ENCODE data around the gene ZNF774.
"Not testable (repeated sequence)": the region's sequence is repeated elsewhere in the genome, so short reads cannot be mapped to it uniquely, and the experiment has no call there.

Gene ZNF774

GRCh38 chr15:90345857-90346256, 6.2 kb upstream of the ZNF774 start:
- DNase-seq (ENCODE audit: low read depth), result no peak

GRCh38 chr15:90347431-90348065, 4.5 kb upstream of the ZNF774 start:
- DNase-seq (ENCODE audit: low read depth), result not testable (repeated sequence)

- DNase-seq (ENCODE audit: low read depth), result no peak
Measured at GRCh38 chr15:90348456-90348855, 3.6 kb upstream of the ZNF774 start.

GRCh38 chr15:90349072-90349471, 3.0 kb upstream of the ZNF774 start:
- no peak for DNase-seq (ENCODE audit: low read depth)

- no peak for DNase-seq (ENCODE audit: low read depth)
Measured at GRCh38 chr15:90349821-90350220, 2.3 kb upstream of the ZNF774 start.

GRCh38 chr15:90351479-90352106, 491 bp upstream of the ZNF774 start:
- DNase-seq (ENCODE audit: low read depth), result no peak

GRCh38 chr15:90354986-90355385, 2.9 kb downstream of the ZNF774 start:
- DNase-seq (ENCODE audit: low read depth), result no peak

- DNase-seq (ENCODE audit: low read depth), result peak; percentile 59
Measured at GRCh38 chr15:90358124-90359033, 6.3 kb downstream of the ZNF774 start.

GRCh38 chr15:90360746-90361145, 8.7 kb downstream of the ZNF774 start:
- no peak for DNase-seq (ENCODE audit: low read depth)

- peak; percentile 87 for DNase-seq (ENCODE audit: low read depth)
Measured at GRCh38 chr15:90362936-90363212, 10.8 kb downstream of the ZNF774 start.

GRCh38 chr15:90364251-90364650, 12.2 kb downstream of the ZNF774 start:
- DNase-seq (ENCODE audit: low read depth), result peak; percentile 86

GRCh38 chr15:90365414-90366055, 13.5 kb downstream of the ZNF774 start:
- no peak for DNase-seq (ENCODE audit: low read depth)

- no peak for DNase-seq (ENCODE audit: low read depth)
Measured at GRCh38 chr15:90367576-90367975, 15.5 kb downstream of the ZNF774 start.

- DNase-seq (ENCODE audit: low read depth), result no peak
Measured at GRCh38 chr15:90375071-90375470, 23.0 kb downstream of the ZNF774 start.

- DNase-seq (ENCODE audit: low read depth), result no peak
Measured at GRCh38 chr15:90376789-90377188, 24.7 kb downstream of the ZNF774 start.

- no peak for DNase-seq (ENCODE audit: low read depth)
Measured at GRCh38 chr15:90379263-90379662, 27.2 kb downstream of the ZNF774 start.

GRCh38 chr15:90381515-90381914, 29.4 kb downstream of the ZNF774 start:
- DNase-seq (ENCODE audit: low read depth), result no peak

- DNase-seq (ENCODE audit: low read depth), result no peak
Measured at GRCh38 chr15:90382320-90382719, 30.2 kb downstream of the ZNF774 start.

- DNase-seq (ENCODE audit: low read depth), result no peak
Measured at GRCh38 chr15:90386221-90386620, 34.1 kb downstream of the ZNF774 start.

- peak; percentile 97 for DNase-seq (ENCODE audit: low read depth)
Measured at GRCh38 chr15:90387534-90388461, 35.7 kb downstream of the ZNF774 start, which contains the start of gene IQGAP1. Gene IQGAP1 (plus strand): TSS chr15:90388242. CDS start chr15:90388342, 100 bp downstream.

All from ELR (cell line).